HCT116 (cell line): Measurements from ENCODE around the gene RBM19. TPM values are rescaled to one million over a fixed set of nuclear protein-coding genes. Genes with fewer than 3 reads are reported as not detected.

Experiments
- ATAC-seq: fragments of 200-7000 bp; cut with Tn5 transposase; 2 replicates; pipeline ENCODE4 v1.9.1; 2020; ENCODE audit warnings: mild to moderate bottlenecking, moderate library complexity
- BruUV-seq: library from RNA; stranded (reverse); fragments of 400-500 nt; replicated peaks from 2 replicates; lab custom pipeline; 2021; lab: Mats Ljungman, UMichigan
- CTCF ChIA-PET: fragments of 300-600 bp; sonication (Branson Sonifier 250); formaldehyde crosslinking; loops from one replicate; lab custom pipeline; 2021; ENCODE audit warnings: antibody characterized with exemption; lab: Charles Lee
- POLR2A ChIA-PET: fragments of 300-600, 350-600 bp; sonication (Branson Sonifier 250); formaldehyde crosslinking; loops from one replicate; lab custom pipeline; 2021; ENCODE audit warnings: antibody characterized with exemption; lab: Charles Lee
- RAD21 ChIA-PET, 2 experiments: fragments of 300-600 bp; sonication (Branson Sonifier 250); formaldehyde crosslinking; loops; one replicate each; lab custom pipeline; 2023; ENCODE audit warnings: low total read pairs in 2 of 2; ENCODE audit not compliant: uncharacterized antibody in 2 of 2, unreplicated experiment in 2 of 2, low non-redundant PET in 1 of 2; lab: Charles Lee
- DNase-seq: peaks from one replicate; pipeline ENCODE4 v3.0.0-alpha.2; 2010; ENCODE audit warnings: low read depth, low spot score
- H2AFZ ChIP-seq: fragments of 200-600 bp; shearing (Covaris generic), sonication (generic); 2 replicates; pipeline ENCODE4 v1.6.1; 2017; ENCODE audit warnings: low read depth, mixed run types, mixed read lengths, antibody characterized with exemption, low read length; ENCODE audit not compliant: poor library complexity, severe bottlenecking
- H3K27ac ChIP-seq: 2 replicates; pipeline ENCODE4 v1.5.1; 2012; ENCODE audit warnings: low read depth, low read length
- H3K27me3 ChIP-seq: fragments of 200-600 bp; sonication (generic); 2 replicates; pipeline ENCODE4 v1.6.1; 2016; ENCODE audit warnings: mixed run types, low read length, mixed read lengths; ENCODE audit not compliant: insufficient read depth
- H3K36me3 ChIP-seq, 2 experiments: fragments of 200-500 bp in 1 of 2; fragments of 200-600 bp in 1 of 2; sonication (Bioruptor generic) in 1 of 2; sonication (generic) in 1 of 2; 2 replicates each; pipeline versions ENCODE4 v1.5.1 to v1.6.1; 2014 to 2016; ENCODE audit warnings: low read length in 2 of 2, inconsistent platforms in 1 of 2, mixed read lengths in 1 of 2, mixed run types in 1 of 2; ENCODE audit not compliant: insufficient read depth in 2 of 2, control insufficient read depth in 1 of 2
- H3K4me1 ChIP-seq, 2 experiments: fragments of 200-600 bp in 1 of 2; sonication (generic) in 1 of 2; 2 replicates each; pipeline versions ENCODE4 v1.5.1 to v1.6.1; 2012 to 2017; ENCODE audit warnings: low read length in 2 of 2, inconsistent platforms in 1 of 2, mild to moderate bottlenecking in 1 of 2, mixed read lengths in 1 of 2, mixed run types in 1 of 2, moderate library complexity in 1 of 2; ENCODE audit not compliant: insufficient read depth in 2 of 2, control insufficient read depth in 1 of 2
- H3K4me2 ChIP-seq: fragments of 200-600 bp; sonication (generic); 2 replicates; pipeline ENCODE4 v1.6.1; 2017; ENCODE audit warnings: mixed run types, low read length, mixed read lengths
- H3K4me3 ChIP-seq, 2 experiments: fragments of 200-600 bp in 1 of 2; sonication (generic) in 1 of 2; replicated peaks in 1 of 2; 2 replicates each; pipeline ENCODE4 v1.5.1; 2011 to 2016; ENCODE audit warnings: low read length in 2 of 2, control low read depth in 1 of 2, low read depth in 1 of 2, mild to moderate bottlenecking in 1 of 2, mixed read lengths in 1 of 2, mixed run types in 1 of 2
- H3K79me2 ChIP-seq: fragments of 200-600 bp; sonication (generic); 2 replicates; pipeline ENCODE4 v1.6.1; 2017; ENCODE audit warnings: mild to moderate bottlenecking, mixed run types, low read length, moderate library complexity, mixed read lengths; ENCODE audit not compliant: insufficient read depth
- H3K9ac ChIP-seq: fragments of 200-600 bp; sonication (generic); 2 replicates; pipeline ENCODE4 v1.6.1; 2016; ENCODE audit warnings: low read length, mixed read lengths
- H3K9me2 ChIP-seq: fragments of 200-600 bp; sonication (generic), shearing (Covaris generic); 2 replicates; pipeline ENCODE4 v1.6.1; 2017; ENCODE audit warnings: mixed run types, mild to moderate bottlenecking, moderate library complexity; ENCODE audit not compliant: insufficient read depth
- H3K9me3 ChIP-seq, 2 experiments: fragments of 200-500 bp in 1 of 2; fragments of 200-600 bp in 1 of 2; sonication (Bioruptor generic) in 1 of 2; sonication (generic) in 1 of 2; 2 replicates each; pipeline ENCODE4 v1.6.1; 2014 to 2017; ENCODE audit warnings: low read length in 2 of 2, mixed read lengths in 2 of 2, inconsistent platforms in 1 of 2, low read depth in 1 of 2, mild to moderate bottlenecking in 1 of 2, mixed run types in 1 of 2, moderate library complexity in 1 of 2; ENCODE audit not compliant: control insufficient read depth in 1 of 2, insufficient read depth in 1 of 2
- H4K20me1 ChIP-seq: fragments of 200-600 bp; sonication (generic), shearing (Covaris generic); 2 replicates; pipeline ENCODE4 v1.6.1; 2017; ENCODE audit warnings: mixed run types, mild to moderate bottlenecking, moderate library complexity; ENCODE audit not compliant: insufficient read depth
- ELF1 ChIP-seq: IDR thresholded peaks from 2 replicates; pipeline ENCODE4 v1.6.1; 2012; ENCODE audit warnings: low read depth, borderline replicate concordance
- EZH2 ChIP-seq: fragments of 200-600 bp; sonication (generic); IDR thresholded peaks from 2 replicates; pipeline ENCODE4 v1.6.1; 2017; ENCODE audit warnings: antibody characterized with exemption, mixed run types
- JUND ChIP-seq: IDR thresholded peaks from 2 replicates; pipeline ENCODE4 v1.6.1; 2012
- POLR2A ChIP-seq: IDR thresholded peaks from 2 replicates; pipeline ENCODE4 v1.7.0; 2011; ENCODE audit warnings: borderline replicate concordance; ENCODE audit not compliant: insufficient read depth, insufficient read length; ENCODE audit errors: extremely low read depth
- POLR2AphosphoS5 ChIP-seq: IDR thresholded peaks from 2 replicates; pipeline ENCODE4 v1.6.1; 2011; ENCODE audit warnings: mild to moderate bottlenecking, low read depth, low read length, moderate library complexity
- REST ChIP-seq: IDR thresholded peaks from 2 replicates; pipeline ENCODE4 v1.6.1; 2012; ENCODE audit warnings: low read depth
- YY1 ChIP-seq: IDR thresholded peaks from 2 replicates; pipeline ENCODE4 v1.6.1; 2011; ENCODE audit warnings: low read length, low read depth, moderate library complexity, mild to moderate bottlenecking; ENCODE audit not compliant: insufficient replicate concordance; ENCODE audit errors: extremely low read depth
- intact Hi-C: fragments of 100-400 bp; cut with micrococcal nuclease; formaldehyde crosslinking; loops from 2 replicates; pipeline ENCODE4 v1.10.0; 2022
- total RNA-seq: library from RNA; stranded (reverse); gene quantifications from one replicate; pipeline ENCODE4 v1.2.1, GENCODE V29; 2021; ENCODE audit not compliant: unreplicated experiment
- TF ChIP-seq, protein P1 (sequence below): IDR thresholded peaks from 2 replicates; pipeline ENCODE4 v1.6.1; 2012

RBM19 gene
- total RNA-seq, 1 experiment from 2014 or later: 30.7 TPM

DNA sequence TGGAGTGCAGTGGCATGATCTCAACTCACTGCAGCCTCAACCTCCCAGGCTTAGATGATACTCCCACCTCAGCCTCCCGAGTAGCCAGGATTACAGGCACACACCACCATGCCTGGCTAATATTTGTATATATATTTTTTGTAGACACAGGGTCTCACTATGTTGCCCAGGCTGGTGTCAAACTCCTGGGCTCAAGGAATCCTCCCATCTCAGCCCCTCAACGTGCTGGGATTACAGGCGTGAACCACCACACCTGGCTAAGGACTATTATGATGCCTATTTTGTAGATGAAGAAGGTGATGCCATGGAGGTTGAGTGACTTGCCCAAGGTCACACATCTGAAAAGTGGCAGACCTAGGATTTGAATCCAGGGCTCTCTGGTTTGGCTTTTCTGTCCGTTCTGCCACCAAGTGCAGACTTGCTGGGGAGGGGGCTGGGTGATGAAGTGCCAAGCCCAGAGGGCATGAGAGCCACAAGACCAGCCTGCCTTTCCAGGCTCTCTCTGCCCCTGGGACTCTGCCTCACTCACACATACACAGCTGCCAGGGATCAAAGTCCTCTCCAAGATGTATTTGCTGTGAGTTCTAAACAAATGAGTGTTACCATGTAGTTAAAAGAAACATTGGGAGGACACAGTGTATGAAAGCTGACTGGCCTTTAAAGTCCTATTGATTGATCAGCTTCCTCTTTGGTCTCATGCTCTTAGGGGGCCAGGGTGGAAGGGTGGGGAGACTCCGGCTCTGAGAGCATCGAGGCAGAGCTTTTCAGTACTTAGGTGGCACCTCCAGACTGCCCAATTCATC lies 21.3 kb upstream of the RBM19 start:
- CTCF ChIA-PET: interaction anchor here (0.6 kb wide), 1 partner anchor 544 kb away, joined by 3 read pairs; no protein-coding TSS in a partner anchor
- no peak for DNase-seq
- Histone ChIP-seq H3K9me3 (no peaks in the 10 kb centered on the region), H3K4me2 (no peak overlapping the region), H3K9ac (no peak overlapping the region)
- no peak for ATAC-seq
- TF ChIP-seq, protein P1, sequence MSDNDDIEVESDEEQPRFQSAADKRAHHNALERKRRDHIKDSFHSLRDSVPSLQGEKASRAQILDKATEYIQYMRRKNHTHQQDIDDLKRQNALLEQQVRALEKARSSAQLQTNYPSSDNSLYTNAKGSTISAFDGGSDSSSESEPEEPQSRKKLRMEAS: no peak
- no peak for TF ChIP-seq POLR2A
- no peak for TF ChIP-seq EZH2
- TF ChIP-seq POLR2AphosphoS5: no peak
- TF ChIP-seq ELF1: no peak
- TF ChIP-seq JUND: no peak
- no peak for TF ChIP-seq YY1
- TF ChIP-seq REST: no peak
- TF ChIP-seq, all 23 proteins: peak for 0
- Histone ChIP-seq H4K20me1 (no peaks in the 10 kb centered on the region), H3K36me3 (no peaks in the 10 kb centered on the region), H3K4me3 (no peak overlapping the region), H3K79me2 (no peaks in the 10 kb centered on the region), H3K27ac (no peak overlapping the region), H3K4me1 (no peaks in the 10 kb centered on the region), H3K9me2 (no peaks in the 10 kb centered on the region), H2AFZ (no peak overlapping the region), H3K27me3 (peaks cover 90% of the 10 kb centered on the region)
- RAD21 ChIA-PET: no interaction called here
- POLR2A ChIA-PET: no interaction called here
- BruUV-seq: no TSS peak
- intact Hi-C loops: no loop called here
